ENCODE data around the gene MYH1. TPM values are rescaled to one million over a fixed set of nuclear protein-coding genes. Genes with fewer than 3 reads are reported as not detected.

Gene MYH1
- total and polyA plus RNA-seq, 3 donors from 2014 or later = 0.47 to 3.0 (median 0.93) TPM

- TF ChIP-seq POLR2A (IDR thresholded peaks at IDR 0.05) = no peak
- TF ChIP-seq, protein P1, sequence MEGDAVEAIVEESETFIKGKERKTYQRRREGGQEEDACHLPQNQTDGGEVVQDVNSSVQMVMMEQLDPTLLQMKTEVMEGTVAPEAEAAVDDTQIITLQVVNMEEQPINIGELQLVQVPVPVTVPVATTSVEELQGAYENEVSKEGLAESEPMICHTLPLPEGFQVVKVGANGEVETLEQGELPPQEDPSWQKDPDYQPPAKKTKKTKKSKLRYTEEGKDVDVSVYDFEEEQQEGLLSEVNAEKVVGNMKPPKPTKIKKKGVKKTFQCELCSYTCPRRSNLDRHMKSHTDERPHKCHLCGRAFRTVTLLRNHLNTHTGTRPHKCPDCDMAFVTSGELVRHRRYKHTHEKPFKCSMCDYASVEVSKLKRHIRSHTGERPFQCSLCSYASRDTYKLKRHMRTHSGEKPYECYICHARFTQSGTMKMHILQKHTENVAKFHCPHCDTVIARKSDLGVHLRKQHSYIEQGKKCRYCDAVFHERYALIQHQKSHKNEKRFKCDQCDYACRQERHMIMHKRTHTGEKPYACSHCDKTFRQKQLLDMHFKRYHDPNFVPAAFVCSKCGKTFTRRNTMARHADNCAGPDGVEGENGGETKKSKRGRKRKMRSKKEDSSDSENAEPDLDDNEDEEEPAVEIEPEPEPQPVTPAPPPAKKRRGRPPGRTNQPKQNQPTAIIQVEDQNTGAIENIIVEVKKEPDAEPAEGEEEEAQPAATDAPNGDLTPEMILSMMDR (IDR thresholded peaks at IDR 0.05) = no peak
- H3K27ac ChIP-seq = no peak overlapping the region
- intact Hi-C loops (cut with DNase I; ENCODE audit: low total_unique reads) = no loop called here
- no peaks in the 10 kb centered on the region for H3K36me3 ChIP-seq (ENCODE audit: low read depth, missing control alignments)
- H3K27me3 ChIP-seq = no peaks in the 10 kb centered on the region
- no peaks in the 10 kb centered on the region for H3K9me3 ChIP-seq
- H3K4me3 ChIP-seq = no peak overlapping the region
- no peaks in the 10 kb centered on the region for H3K4me1 ChIP-seq
- no peak for DNase-seq
Observed at GRCh38 chr17:10516638-10517037, 1.7 kb downstream of the MYH1 start.

DNA sequence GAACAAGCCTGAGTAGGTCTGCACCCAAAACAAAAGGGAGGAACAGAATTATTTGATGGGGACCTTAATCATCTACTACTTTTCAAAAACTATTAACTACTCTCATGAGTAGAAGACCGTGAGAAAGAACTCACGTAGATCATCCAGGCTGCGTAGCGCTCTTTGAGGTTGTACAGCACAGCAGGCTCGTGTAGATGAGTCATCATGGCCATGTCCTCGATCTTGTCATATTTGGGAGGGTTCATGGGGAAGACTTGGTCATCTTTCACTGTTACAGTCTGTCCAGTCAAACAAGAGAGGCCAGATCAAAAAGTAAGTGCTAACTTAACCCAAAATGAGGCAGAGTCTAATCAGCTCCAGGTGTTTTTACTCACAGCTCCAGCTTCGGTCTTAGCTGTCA is 2.3 kb downstream of the MYH1 start:
- no peaks in the 10 kb centered on the region for H3K36me3 ChIP-seq (ENCODE audit: low read depth, missing control alignments)
- H3K27ac ChIP-seq = no peak overlapping the region
- no peaks in the 10 kb centered on the region for H3K9me3 ChIP-seq
- H3K27me3 ChIP-seq = no peaks in the 10 kb centered on the region
- intact Hi-C loops (cut with DNase I; ENCODE audit: low total_unique reads) = no loop called here
- WGBS, 2 donors = 90 to 91% methylated on average over 7 of the region's 7 CpGs
- no peak overlapping the region for H3K4me3 ChIP-seq
- DNase-seq = no peak
- TF ChIP-seq, protein P1 (IDR thresholded peaks at IDR 0.05) = no peak
- no peak for TF ChIP-seq POLR2A (IDR thresholded peaks at IDR 0.05)
- no peaks in the 10 kb centered on the region for H3K4me1 ChIP-seq

DNA sequence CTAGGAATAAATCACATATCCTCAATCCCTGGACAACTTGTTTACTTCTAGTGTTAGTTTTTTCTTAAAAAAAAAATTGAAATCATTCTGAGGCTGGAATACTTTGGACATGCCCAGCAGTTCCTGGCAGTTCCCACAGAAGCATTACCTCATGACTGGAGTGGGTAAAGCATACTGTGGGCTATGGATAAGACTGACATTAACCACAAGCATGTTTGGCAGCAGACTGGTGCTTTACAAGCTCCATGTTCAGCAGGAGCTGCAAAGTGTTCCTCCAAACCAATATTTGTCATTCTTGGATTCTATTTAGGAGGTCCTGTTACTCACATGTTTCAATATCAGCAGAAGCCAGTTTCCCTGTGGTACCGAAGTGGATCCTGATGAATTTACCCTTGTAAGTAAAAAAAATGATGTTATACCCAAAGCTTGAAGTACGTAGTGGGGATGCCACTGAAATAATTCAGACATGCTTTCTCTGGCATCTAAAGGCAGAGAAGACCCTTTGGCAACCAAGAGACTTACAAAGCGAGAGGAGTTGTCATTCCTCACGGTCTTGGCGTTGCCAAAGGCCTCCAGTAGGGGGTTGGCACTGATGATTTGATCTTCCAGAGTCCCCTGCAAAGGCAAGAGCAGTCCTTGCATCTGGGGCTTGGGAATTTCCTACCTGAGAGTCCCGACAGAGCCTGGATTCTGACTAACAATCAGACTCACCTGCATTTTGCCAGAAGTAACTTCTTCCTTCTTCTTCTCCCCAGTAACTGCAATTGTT is 4.9 kb downstream of the MYH1 start:
- Histone ChIP-seq H3K27ac (no peak overlapping the region), H3K27me3 (no peaks in the 10 kb centered on the region), H3K4me1 (no peaks in the 10 kb centered on the region), H3K36me3 (ENCODE audit: low read depth, missing control alignments) (no peaks in the 10 kb centered on the region), H3K9me3 (no peaks in the 10 kb centered on the region), H3K4me3 (no peak overlapping the region)
- no peak for TF ChIP-seq POLR2A (IDR thresholded peaks at IDR 0.05)
- TF ChIP-seq, protein P1 (IDR thresholded peaks at IDR 0.05) = no peak
- DNase-seq = no peak
- intact Hi-C loops (cut with DNase I; ENCODE audit: low total_unique reads) = no loop called here
- whole genome bisulfite sequencing, 2 donors = 72 to 77% methylated on average over 6 of the region's 6 CpGs

DNA sequence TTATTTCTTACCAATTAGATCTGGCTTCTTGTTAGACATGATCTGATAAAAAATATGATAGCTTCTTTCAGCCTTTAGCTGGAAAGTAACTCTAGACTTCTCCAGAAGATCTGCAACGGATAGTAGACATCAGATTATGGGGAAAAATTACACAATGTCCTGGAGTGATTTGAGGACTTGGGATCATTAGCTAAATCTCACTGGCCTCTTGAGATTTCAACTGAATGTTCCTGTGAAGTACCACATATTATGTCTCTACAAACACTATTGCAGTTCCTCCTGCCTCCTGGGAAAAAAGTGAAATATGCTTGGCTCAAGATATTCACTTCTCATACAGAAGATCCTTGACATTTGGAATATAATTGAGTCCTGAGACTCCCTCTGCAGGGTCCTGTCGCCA is 5.5 kb downstream of the MYH1 start:
- no peak for TF ChIP-seq POLR2A (IDR thresholded peaks at IDR 0.05)
- TF ChIP-seq, protein P1 (IDR thresholded peaks at IDR 0.05) = no peak
- H3K4me1 ChIP-seq = no peaks in the 10 kb centered on the region
- 76 to 85% methylated on average over 2 of the region's 2 CpGs for WGBS, 2 donors
- DNase-seq = no peak
- H3K4me3 ChIP-seq = no peak overlapping the region
- no peaks in the 10 kb centered on the region for H3K9me3 ChIP-seq
- H3K27me3 ChIP-seq = no peaks in the 10 kb centered on the region
- intact Hi-C loops (cut with DNase I; ENCODE audit: low total_unique reads) = no loop called here
- H3K36me3 ChIP-seq (ENCODE audit: low read depth, missing control alignments) = no peaks in the 10 kb centered on the region
- H3K27ac ChIP-seq = no peak overlapping the region

DNA sequence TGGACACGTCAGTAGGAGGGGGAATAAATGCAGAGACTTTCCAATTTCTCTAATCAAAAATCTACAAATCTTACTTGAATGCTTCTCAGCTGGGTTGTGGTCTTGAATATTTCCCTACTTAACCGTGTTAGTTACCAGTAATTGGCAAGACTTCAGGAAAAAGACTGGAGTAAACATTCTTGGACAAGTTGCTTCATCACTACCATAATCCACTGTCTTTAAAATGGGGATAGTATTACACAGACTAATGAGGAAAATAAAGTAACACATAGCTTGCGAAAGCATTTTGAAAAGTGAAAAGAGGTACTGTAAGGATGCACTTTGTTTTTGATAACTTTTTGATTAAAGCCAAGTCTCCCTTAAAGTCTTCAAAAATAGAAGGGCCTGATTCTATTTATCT is 18.4 kb downstream of the MYH1 start:
- no peak overlapping the region for H3K4me3 ChIP-seq
- no peak overlapping the region for H3K27ac ChIP-seq
- H3K9me3 ChIP-seq = no peaks in the 10 kb centered on the region
- intact Hi-C loops (cut with DNase I; ENCODE audit: low total_unique reads) = no loop called here
- no peaks in the 10 kb centered on the region for H3K36me3 ChIP-seq (ENCODE audit: low read depth, missing control alignments)
- TF ChIP-seq, protein P1 (IDR thresholded peaks at IDR 0.05) = no peak
- TF ChIP-seq POLR2A (IDR thresholded peaks at IDR 0.05) = no peak
- no peaks in the 10 kb centered on the region for H3K4me1 ChIP-seq
- no peak for DNase-seq
- 80 to 83% methylated on average over 3 of the region's 3 CpGs for WGBS, 2 donors
- no peaks in the 10 kb centered on the region for H3K27me3 ChIP-seq

All from testis (tissue), 3 donors.